ENCODE results near the gene UGT1A10.
"Not testable (repeated sequence)": the region's sequence is repeated elsewhere in the genome, so short reads cannot be mapped to it uniquely, and the experiment has no call there.

The UGT1A10 gene

DNA sequence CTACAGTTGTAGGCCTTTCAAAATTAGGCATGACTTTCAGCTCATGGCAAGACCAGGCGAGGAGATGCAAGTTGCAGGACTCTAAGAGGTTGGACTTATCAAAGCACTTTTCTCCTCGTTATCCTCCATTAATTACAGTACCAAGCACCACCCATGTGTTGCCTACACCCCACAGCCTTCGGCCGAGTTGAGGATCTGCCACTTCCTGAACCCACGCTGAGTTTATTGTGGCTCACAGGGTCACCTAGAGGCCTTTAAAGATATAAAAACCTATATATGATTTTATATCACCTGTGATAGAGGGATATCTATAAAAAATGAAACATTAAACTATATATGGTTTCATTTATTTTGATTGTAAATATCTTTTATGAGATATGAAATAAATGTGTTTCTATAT, 2.6 kb downstream of the UGT1A10 start:
- DNase-seq (ENCODE audit: insufficient read length, low spot score) (no peak), FAIRE-seq (no peak)
- TF ChIP-seq POLR2A (IDR thresholded peaks at IDR 0.05; ENCODE audit: low read depth, low read length): no peak

DNA sequence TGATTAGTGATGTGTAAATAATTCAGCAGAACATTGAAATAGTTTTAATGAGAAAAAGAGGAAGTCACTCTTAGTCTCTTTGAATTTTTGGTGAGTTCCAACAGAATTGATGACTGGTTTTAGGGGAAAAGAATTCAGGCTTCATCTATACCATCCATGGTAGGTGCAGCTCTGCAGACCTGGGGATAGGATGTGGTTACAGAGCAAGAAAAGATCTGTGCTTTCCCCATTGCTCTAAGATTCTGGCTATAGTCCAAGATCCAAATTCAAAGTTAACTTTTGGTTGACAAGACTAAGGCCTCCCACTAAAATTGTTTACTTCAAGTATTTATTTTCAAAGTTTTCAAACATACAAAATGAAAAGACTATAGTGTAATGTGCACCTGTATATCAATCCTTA, 3.6 kb downstream of the UGT1A10 start:
- no peak for TF ChIP-seq POLR2A (IDR thresholded peaks at IDR 0.05; ENCODE audit: low read depth, low read length)
- DNase-seq (ENCODE audit: insufficient read length, low spot score) (no peak), FAIRE-seq (no peak)

DNA sequence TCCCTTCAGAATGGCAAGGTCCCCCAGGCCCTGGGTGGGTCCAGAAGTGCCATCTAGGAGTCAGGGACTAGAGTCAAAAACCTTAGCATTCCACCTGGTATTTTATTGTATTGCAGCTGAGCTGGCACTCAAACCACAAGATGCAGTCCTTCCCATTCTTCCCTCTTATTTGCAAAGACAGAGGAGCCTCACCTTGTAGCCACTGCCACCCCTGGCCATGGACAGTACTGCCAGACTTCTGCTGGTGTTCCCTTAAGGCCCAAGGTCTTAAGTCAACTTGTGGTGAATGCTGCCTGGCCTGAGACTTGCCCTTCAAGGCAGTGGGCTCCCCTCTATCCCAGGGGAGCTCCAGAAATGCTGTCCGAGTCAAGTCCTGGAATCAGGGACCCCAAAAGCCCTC, 6.9 kb downstream of the UGT1A10 start:
- no peak for DNase-seq (ENCODE audit: insufficient read length, low spot score)
- no peak for FAIRE-seq
- no peak for TF ChIP-seq POLR2A (IDR thresholded peaks at IDR 0.05; ENCODE audit: low read depth, low read length)

DNA sequence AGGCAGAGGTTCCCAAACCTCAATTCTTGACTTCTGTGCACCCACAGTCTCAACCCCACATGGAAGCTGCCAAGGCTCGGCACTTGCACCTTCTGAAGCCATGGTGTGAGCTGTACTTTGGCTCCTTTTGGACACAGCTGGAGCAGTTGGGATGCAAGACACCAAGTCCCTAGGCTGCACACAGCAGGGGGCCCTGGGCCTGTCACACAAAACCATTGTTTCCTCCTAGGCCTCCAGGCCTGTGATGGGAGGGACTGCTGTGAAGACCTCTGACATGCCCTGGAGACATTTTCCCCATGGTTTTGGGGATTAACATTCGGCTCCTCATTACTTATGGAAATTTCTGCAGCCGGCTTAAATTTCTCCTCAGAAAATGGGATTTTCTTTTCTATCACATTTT, 9.8 kb downstream of the UGT1A10 start:
- not testable (repeated sequence) for FAIRE-seq; DNase-seq (ENCODE audit: insufficient read length, low spot score)

DNA sequence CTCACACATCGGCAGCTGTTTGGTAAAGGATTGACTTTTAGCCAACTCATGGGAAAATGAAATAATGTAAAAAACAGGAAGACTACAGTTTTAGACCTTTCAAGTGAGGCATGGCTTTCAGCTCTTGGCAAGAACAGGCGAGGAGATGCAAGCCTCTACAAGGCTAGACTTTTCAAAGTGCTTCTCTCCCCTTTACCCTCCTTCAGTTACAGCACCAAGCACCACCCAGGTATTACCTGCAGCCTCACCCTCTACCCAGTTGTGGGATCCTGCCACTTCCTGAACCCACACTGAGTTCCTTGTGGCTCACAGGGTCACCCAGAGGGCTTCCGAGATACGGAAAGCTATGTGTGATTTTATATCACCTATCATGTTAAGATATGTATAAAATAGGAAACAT, 14.7 kb downstream of the UGT1A10 start:
- DNase-seq (ENCODE audit: insufficient read length, low spot score) (no peak), FAIRE-seq (no peak)
- TF ChIP-seq POLR2A (IDR thresholded peaks at IDR 0.05; ENCODE audit: low read depth, low read length): no peak

DNA sequence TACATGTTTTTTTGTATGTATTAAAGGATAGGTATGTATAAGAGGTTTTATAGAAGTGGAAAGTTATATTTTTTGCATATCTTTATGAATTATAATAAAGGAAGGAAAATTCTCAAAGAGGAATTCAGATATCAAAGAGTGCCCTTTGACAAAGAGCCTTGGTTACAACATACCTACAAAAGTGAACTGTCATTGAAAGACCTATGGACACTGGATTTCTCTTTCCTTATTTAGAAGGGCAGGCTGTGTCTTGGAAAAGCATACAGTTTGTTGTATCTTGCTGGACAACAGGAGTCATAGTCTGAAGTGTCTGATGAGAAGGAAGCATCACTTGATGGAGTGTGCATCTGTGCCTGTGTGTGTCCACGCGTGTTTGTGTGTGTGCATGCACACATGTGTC, 15.2 kb downstream of the UGT1A10 start:
- no peak for TF ChIP-seq POLR2A (IDR thresholded peaks at IDR 0.05; ENCODE audit: low read depth, low read length)
- no peak for FAIRE-seq
- DNase-seq (ENCODE audit: insufficient read length, low spot score): no peak

DNA sequence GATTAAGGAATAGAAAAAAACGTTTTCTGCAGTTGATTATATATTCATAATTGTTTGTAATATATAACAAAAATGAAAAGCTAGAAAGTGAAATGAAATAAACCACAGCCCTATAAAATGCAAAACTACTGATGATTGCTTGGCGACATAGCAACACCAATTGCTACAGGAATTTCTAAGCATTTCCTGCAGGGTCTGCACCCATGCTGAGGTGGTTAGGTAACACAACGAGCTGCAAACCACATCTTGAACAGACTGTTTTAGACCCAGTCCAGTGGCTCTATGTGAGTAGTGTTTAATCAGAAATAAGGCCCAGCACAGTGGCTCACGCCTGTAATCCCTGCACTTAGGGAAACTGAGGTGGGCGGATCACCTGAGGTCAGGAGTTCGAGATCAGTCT, 18.3 kb downstream of the UGT1A10 start:
- TF ChIP-seq POLR2A (IDR thresholded peaks at IDR 0.05; ENCODE audit: low read depth, low read length): no peak
- DNase-seq (ENCODE audit: insufficient read length, low spot score) (no peak), FAIRE-seq (no peak)

DNA sequence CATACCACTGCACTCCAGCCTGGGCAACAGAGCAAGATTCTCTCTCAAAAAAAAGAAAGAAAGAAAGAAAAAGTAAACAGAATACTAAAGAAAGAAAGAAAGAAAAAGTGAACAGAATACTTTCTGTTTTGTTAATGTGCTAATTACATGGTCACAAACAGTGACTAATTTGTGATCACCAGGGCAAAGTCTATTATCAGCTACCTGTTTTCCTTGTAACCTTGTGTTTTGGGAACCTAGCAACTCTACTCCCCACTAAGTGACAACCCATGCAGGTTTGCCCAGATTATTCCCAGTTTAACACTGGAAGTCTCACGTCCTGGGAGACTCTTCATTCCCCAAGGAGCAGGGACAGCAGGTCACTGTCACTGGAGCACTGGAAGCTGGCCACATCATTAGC, 18.8 kb downstream of the UGT1A10 start:
- no peak for TF ChIP-seq POLR2A (IDR thresholded peaks at IDR 0.05; ENCODE audit: low read depth, low read length)

DNA sequence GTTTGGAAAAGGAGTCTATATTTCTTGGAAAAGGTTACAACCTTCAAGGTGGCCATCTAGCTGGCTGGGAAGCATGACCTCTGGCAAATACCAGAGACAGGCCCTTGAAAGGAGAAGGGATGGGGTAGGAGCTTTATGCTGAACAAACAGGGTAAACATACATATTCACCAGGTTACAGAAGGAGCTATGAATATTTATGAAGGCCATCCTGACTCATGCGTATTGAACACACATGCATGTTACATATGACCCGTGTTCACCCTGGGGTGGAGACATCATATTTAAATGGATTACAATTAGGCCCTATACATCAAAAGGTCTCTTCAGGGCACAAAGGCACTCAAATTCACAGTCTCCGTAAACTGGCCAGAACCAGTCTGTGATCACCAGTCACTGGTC, 19.7 kb downstream of the UGT1A10 start:
- DNase-seq (ENCODE audit: insufficient read length, low spot score); FAIRE-seq: not testable (repeated sequence)

More for the DNA sequence above, 18.8 kb downstream of the UGT1A10 start:
- DNase-seq (ENCODE audit: insufficient read length, low spot score): no peak
- no peak for FAIRE-seq

DNA sequence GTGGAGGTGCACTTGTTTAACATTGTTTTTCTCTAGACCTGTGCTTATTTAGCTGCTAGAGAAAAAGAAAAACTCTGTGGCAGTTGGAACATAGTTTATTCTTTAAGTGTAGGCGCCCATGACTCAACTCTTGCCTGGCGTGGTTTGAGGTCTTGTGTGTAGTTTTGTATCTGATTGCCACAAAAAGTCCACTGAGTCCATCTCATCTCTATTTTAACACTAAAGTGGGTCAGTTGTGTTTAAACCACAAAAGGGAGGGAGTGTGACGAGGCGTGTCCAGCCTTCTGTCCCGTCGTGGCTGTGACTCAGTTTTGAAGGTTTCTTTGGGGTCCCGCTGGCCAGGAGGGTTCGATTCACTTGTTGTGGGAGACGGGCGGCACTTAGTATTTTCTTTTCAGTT, 20.2 kb downstream of the UGT1A10 start:
- DNase-seq (ENCODE audit: insufficient read length, low spot score) (no peak), FAIRE-seq (no peak)
- TF ChIP-seq POLR2A (IDR thresholded peaks at IDR 0.05; ENCODE audit: low read depth, low read length): no peak

DNA sequence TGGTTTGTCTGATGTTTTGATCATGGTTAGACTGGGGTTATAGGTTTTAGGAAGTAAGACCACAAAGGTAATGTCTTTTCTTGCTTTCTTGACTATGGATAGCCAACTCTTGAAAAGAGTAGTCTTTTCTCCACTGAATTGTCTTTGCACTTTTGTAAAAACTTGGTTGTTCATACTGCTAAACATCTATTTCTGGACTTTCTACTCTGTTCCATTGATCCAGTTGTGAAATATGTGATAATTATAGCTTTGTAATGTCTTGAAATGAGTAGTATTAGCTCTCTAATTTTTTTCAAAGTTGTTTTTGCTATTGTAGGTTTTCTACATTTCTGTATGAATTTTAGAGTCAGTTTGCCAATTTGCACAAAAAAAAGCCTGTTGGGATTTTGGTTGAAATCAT, 22.4 kb downstream of the UGT1A10 start:
- DNase-seq (ENCODE audit: insufficient read length, low spot score): no peak
- TF ChIP-seq POLR2A (IDR thresholded peaks at IDR 0.05; ENCODE audit: low read depth, low read length): no peak
- FAIRE-seq: no peak

DNA sequence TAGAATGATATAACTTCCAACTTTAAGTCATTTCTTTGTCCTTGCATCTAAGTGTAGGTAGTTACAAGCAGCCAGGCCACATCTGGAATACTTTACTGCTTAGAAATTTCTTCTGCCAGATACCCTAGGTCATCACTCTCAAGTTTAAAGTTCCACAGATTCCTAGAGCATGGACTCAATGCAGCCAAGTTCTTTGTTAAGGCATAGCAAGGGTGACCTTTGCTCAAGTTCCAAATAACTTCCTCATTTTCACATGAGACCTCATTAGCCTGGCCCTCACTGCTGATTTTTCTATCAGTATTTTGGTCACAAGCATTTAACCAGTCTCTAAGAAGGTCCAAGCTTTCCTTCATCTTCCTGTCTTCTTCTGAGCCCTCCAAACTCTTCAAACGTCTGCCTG, 27.7 kb downstream of the UGT1A10 start:
- FAIRE-seq (no peak), DNase-seq (ENCODE audit: insufficient read length, low spot score) (no peak)
- TF ChIP-seq POLR2A (IDR thresholded peaks at IDR 0.05; ENCODE audit: low read depth, low read length): no peak

DNA sequence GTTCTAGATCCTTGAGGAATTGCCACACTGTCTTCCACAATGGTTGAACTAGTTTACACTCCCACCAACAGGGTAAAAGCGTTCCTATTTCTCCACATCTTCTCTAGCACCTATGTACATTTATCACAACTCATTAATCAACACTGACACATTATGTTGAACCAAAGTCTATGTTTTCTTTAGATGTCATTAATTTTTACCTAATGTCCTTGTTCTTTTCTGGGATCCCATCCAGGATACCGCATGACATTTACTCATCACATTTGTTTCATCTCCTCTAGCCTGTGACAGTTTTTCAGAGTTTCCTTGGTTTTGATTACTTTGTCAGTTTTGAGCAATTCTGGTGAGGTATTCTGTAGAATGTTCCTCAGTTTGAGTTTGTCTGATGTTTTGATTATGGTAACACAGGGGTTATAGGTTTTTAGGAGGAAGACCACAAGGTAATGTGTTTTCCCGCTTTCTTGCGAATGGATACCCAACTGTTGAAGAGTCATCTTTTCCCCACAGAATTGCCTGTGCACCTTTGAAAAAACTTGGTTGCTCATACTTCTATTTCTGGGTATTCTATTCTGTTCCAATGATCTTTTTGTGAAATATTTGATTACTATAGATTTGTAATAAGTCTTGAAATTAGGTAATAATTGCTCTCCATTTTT, 32.5 kb downstream of the UGT1A10 start:
- DNase-seq (ENCODE audit: insufficient read length, low spot score): no peak
- no peak for TF ChIP-seq POLR2A (IDR thresholded peaks at IDR 0.05; ENCODE audit: low read depth, low read length)
- no peak for FAIRE-seq

DNA sequence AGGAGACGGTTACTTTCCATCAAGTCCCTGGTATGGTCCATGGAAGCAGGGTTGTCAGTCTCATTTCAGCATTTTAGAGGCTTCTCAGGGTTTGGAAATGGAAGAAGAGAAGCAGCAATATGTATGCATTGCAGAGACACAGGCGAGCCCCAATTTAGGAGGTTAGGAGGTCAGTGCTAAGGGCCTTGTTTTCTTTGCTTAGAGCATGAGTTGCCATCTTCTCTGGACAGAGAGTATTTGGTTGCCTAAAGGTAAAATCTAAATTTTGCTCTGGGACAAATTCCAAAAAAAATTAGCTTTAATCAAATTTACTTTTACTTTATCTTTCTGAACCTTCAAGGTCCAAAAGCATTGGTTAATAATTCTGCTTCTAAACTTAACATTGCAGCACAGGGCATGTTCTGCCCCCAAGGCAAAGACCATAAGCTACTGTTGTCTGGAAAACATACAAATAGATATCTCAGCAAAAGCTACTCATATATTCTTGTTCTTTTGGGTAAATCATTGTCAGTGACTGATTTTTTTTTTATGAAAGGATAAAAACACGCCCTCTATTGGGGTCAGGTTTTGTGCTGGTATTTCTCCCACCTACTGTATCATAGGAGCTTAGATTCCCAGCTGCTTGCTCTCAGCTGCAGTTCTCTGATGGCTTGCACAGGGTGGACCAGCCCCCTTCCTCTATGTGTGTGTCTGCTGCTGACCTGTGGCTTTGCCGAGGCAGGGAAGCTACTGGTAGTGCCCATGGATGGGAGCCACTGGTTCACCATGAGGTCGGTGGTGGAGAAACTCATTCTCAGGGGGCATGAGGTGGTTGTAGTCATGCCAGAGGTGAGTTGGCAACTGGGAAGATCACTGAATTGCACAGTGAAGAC, 35.3 kb downstream of the UGT1A10 start, which contains the start of gene UGT1A9:
UGT1A9 (plus strand) TSS at position 609 of the 872 bp plus-strand sequence; CDS start at position 646, 37 bp downstream.
- FAIRE-seq: no peak
- DNase-seq (ENCODE audit: insufficient read length, low spot score): no peak
- TF ChIP-seq POLR2A (IDR thresholded peaks at IDR 0.05; ENCODE audit: low read depth, low read length): no peak

DNA sequence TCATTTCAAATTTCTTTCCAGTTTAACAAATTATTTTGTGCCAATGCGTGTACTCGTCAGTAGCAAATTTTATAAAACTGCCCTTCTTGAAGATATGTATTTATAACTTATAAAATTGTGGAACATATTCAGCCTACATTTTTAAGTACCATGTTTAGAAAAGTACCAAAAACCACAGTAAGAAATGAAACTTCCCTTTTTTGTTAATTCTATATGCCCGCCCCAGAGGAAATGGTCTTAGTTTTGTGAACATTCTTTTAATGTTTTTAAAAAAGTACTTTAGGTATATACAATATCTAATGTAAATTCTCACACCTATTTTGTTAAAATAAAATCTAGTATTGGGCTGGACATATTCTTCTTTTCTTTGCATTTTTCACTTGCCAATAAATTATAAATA, 36.6 kb downstream of the UGT1A10 start:
- FAIRE-seq (no peak), DNase-seq (ENCODE audit: insufficient read length, low spot score) (no peak)
- no peak for TF ChIP-seq POLR2A (IDR thresholded peaks at IDR 0.05; ENCODE audit: low read depth, low read length)

All from H54 (cell line).